Ishikawa (cell line): Measurements from ENCODE around the gene TNFAIP1.

Source experiments
- CEBPB ChIP-seq: IDR thresholded peaks from 2 replicates; pipeline ENCODE4 v1.6.1; 2012
- CREB1 ChIP-seq: IDR thresholded peaks from 2 replicates; pipeline ENCODE4 v1.6.1; 2012; ENCODE audit warnings: low read depth
- EGR1 ChIP-seq: IDR thresholded peaks from 2 replicates; pipeline ENCODE4 v1.6.1; 2012
- EP300 ChIP-seq: IDR thresholded peaks from 2 replicates; pipeline ENCODE4 v1.6.1; 2012; ENCODE audit warnings: borderline replicate concordance
- FOXM1 ChIP-seq: IDR thresholded peaks from 2 replicates; pipeline ENCODE4 v1.6.1; 2012; ENCODE audit warnings: low read depth, borderline replicate concordance
- NFIC ChIP-seq: IDR thresholded peaks from 2 replicates; pipeline ENCODE4 v1.6.1; 2012
- RAD21 ChIP-seq: IDR thresholded peaks from 2 replicates; pipeline ENCODE4 v1.6.1; 2012; ENCODE audit warnings: low read depth
- REST ChIP-seq: IDR thresholded peaks from 2 replicates; pipeline ENCODE4 v1.6.1; 2012; ENCODE audit warnings: low read depth, mild to moderate bottlenecking
- TAF1 ChIP-seq: IDR thresholded peaks from 2 replicates; pipeline ENCODE4 v1.6.1; 2012; ENCODE audit warnings: low read depth, mild to moderate bottlenecking
- TCF12 ChIP-seq: IDR thresholded peaks from 2 replicates; pipeline ENCODE4 v1.6.1; 2012; ENCODE audit warnings: low read depth
- TEAD4 ChIP-seq: IDR thresholded peaks from 2 replicates; pipeline ENCODE4 v1.6.1; 2012
- YY1 ChIP-seq: IDR thresholded peaks from 2 replicates; pipeline ENCODE4 v1.6.1; 2012; ENCODE audit warnings: low read depth
- ZBTB7A ChIP-seq: IDR thresholded peaks from 2 replicates; pipeline ENCODE4 v1.6.1; 2012; ENCODE audit warnings: low read depth
- TF ChIP-seq, protein P1 (sequence below): IDR thresholded peaks from 2 replicates; pipeline ENCODE4 v1.6.1; 2012
- TF ChIP-seq, protein P2 (sequence below): IDR thresholded peaks from 2 replicates; pipeline ENCODE4 v1.6.1; 2012

Gene TNFAIP1

DNA sequence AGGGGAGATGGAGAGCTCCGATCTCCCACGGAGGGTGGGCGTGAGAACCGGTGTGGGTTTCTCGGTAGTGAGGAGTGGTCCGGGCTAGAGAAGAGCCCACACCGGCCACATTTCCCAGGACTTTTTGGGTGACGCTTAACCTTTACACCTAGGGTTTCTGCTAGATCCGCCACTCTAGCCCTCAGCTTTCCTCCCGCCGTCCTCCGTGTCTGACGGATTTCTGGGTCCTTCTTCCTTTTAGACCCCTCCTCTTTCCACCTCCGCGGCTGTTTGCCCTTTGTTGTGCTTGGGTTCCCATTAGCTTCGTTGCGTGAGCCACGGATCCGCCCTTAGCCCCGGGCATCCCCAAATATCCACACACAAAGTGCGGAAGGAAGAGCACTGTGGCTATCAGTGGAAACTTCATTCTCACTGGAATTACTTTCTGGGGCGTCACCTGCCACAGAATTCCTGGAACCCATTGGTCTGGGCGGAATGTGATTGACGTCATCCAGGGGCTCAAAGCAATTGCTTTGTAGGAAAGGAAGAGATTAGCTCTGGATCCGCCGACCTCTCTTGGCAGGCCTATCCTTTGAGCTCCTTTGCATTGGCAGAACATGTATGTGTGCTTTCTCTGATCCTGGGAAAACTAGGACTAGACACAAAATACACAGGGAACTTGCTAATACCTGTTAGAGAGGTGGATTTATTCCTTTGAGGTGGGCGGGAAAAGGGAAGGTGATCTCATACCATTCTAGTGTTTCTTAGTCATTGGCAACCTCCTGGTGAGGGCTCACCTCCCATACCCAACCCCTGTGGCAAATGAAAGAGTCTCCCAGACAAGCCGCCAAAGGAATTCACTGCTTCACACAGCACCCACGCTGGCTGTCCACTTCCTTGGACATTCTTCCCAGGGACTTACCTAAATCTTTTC, 654 bp downstream of the TNFAIP1 start:
- 0 out of 2 replicates have a peak, but pooled peaks have one; percentile 34 for TF ChIP-seq YY1
- no peak for TF ChIP-seq EGR1
- TF ChIP-seq TAF1 = no peak; the same call in none of the 2 replicates
- peak; percentile 95 for TF ChIP-seq TEAD4
- TF ChIP-seq EP300 = peak; percentile 85
- peak; percentile 73 for TF ChIP-seq CREB1
- TF ChIP-seq FOXM1 = peak; percentile 51; the same call in 1 of the 2 replicates
- TF ChIP-seq, protein P1, sequence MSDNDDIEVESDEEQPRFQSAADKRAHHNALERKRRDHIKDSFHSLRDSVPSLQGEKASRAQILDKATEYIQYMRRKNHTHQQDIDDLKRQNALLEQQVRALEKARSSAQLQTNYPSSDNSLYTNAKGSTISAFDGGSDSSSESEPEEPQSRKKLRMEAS = peak; percentile 42; the same call in 1 of the 2 replicates
- peak; percentile 66 for TF ChIP-seq TCF12
- TF ChIP-seq NFIC = peak; percentile 51; the same call in 1 of the 2 replicates
- TF ChIP-seq RAD21 = no peak
- TF ChIP-seq ZBTB7A = 0 out of 2 replicates have a peak, but pooled peaks have one; percentile 57

DNA sequence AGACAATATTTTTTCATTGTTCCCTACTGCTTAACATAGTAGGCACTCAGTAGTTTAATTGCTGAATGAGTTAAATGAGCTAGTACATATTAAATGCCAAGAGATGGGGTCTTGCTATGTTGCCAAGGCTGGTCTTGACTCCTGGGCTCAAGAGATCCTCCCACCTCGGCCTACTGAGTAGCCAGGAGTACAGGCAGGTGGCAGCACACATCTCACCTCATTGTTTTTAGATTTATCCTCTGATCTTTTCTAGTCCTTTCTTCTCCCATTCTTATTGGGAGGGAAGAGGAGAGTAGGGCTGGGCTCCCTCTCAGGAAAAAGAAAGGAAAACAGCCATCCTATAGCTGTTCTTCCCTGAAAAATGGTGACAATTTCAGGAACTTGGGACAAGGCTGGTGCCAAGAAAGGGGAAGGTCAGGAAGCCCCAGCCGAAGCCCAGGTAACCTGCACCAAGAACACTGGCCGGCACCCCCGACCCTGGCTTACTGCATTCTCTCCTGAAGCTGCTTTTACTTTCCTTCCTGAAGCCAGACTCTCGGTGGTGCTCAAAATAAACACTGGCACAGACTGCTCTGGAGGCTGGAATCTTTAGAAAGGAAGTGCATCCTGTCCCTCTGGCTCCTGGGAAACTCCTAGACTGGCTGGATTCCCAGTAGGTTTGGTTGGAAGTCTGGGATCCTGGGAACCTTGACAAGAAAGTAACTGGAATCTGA, 2.7 kb downstream of the TNFAIP1 start:
- TF ChIP-seq FOXM1 = no peak
- TF ChIP-seq TCF12 = no peak
- TF ChIP-seq, protein P2, sequence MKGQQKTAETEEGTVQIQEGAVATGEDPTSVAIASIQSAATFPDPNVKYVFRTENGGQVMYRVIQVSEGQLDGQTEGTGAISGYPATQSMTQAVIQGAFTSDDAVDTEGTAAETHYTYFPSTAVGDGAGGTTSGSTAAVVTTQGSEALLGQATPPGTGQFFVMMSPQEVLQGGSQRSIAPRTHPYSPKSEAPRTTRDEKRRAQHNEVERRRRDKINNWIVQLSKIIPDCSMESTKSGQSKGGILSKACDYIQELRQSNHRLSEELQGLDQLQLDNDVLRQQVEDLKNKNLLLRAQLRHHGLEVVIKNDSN = no peak
- TF ChIP-seq EP300 = no peak
- TF ChIP-seq YY1 = no peak
- TF ChIP-seq NFIC = no peak
- TF ChIP-seq TEAD4 = no peak
- no peak for TF ChIP-seq ZBTB7A
- TF ChIP-seq CEBPB = no peak
- TF ChIP-seq, protein P1 = no peak
- no peak for TF ChIP-seq EGR1

- no peak for TF ChIP-seq EP300
- TF ChIP-seq REST = no peak
- no peak for TF ChIP-seq TAF1
- TF ChIP-seq, protein P1 = no peak
Observed at GRCh38 chr17:28339431-28339830, 3.9 kb downstream of the TNFAIP1 start.

GRCh38 chr17:28340374-28340773, 4.8 kb downstream of the TNFAIP1 start:
- TF ChIP-seq EGR1 (no peak), TAF1 (no peak), TCF12 (no peak), EP300 (no peak)
- TF ChIP-seq, protein P2 = no peak

DNA sequence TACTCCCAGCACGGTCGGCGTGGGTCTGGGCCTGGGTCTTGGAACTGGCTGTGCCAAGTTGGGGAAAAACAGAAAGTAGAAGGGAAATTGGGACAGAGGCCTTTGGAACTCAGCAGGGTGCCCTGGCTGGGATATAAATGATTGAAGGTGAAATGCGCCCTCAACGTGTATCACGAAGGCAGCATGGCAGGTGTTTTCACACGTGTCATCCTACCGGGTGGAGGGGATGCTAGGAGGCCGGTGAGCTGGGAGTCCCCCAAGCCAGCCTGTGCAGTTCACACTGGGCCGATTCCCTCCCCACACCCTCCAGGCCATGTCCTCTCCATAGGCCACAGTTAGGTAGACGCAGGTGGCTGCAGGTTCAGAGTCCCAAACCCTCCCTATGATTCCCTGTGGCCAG, 6.0 kb downstream of the TNFAIP1 start:
- TF ChIP-seq, protein P2 = no peak
- TF ChIP-seq, protein P1 = no peak
- no peak for TF ChIP-seq TEAD4

GRCh38 chr17:28342313-28342712, 6.8 kb downstream of the TNFAIP1 start:
- no peak for TF ChIP-seq ZBTB7A
- no peak for TF ChIP-seq EP300
- TF ChIP-seq NFIC = no peak
- no peak for TF ChIP-seq CEBPB
- TF ChIP-seq TCF12 = no peak
- TF ChIP-seq TEAD4 = no peak
